Ishikawa (cell line): ENCODE data around the gene LHFPL2.

Source experiments
- CEBPB ChIP-seq: IDR thresholded peaks from 2 replicates; pipeline ENCODE4 v1.6.1; 2012
- CREB1 ChIP-seq: IDR thresholded peaks from 2 replicates; pipeline ENCODE4 v1.6.1; 2012; ENCODE audit warnings: low read depth
- EGR1 ChIP-seq: IDR thresholded peaks from 2 replicates; pipeline ENCODE4 v1.6.1; 2012
- EP300 ChIP-seq: IDR thresholded peaks from 2 replicates; pipeline ENCODE4 v1.6.1; 2012; ENCODE audit warnings: borderline replicate concordance
- FOXM1 ChIP-seq: IDR thresholded peaks from 2 replicates; pipeline ENCODE4 v1.6.1; 2012; ENCODE audit warnings: low read depth, borderline replicate concordance
- MAX ChIP-seq: IDR thresholded peaks from 2 replicates; pipeline ENCODE4 v1.6.1; 2012
- NFIC ChIP-seq: IDR thresholded peaks from 2 replicates; pipeline ENCODE4 v1.6.1; 2012
- RAD21 ChIP-seq: IDR thresholded peaks from 2 replicates; pipeline ENCODE4 v1.6.1; 2012; ENCODE audit warnings: low read depth
- TAF1 ChIP-seq: IDR thresholded peaks from 2 replicates; pipeline ENCODE4 v1.6.1; 2012; ENCODE audit warnings: low read depth, mild to moderate bottlenecking
- TCF12 ChIP-seq: IDR thresholded peaks from 2 replicates; pipeline ENCODE4 v1.6.1; 2012; ENCODE audit warnings: low read depth
- TEAD4 ChIP-seq: IDR thresholded peaks from 2 replicates; pipeline ENCODE4 v1.6.1; 2012
- YY1 ChIP-seq: IDR thresholded peaks from 2 replicates; pipeline ENCODE4 v1.6.1; 2012; ENCODE audit warnings: low read depth
- ZBTB7A ChIP-seq: IDR thresholded peaks from 2 replicates; pipeline ENCODE4 v1.6.1; 2012; ENCODE audit warnings: low read depth
- TF ChIP-seq, protein P1 (sequence below): IDR thresholded peaks from 2 replicates; pipeline ENCODE4 v1.6.1; 2012
- TF ChIP-seq, protein P2 (sequence below): IDR thresholded peaks from 2 replicates; pipeline ENCODE4 v1.6.1; 2012; ENCODE audit warnings: low read depth, mild to moderate bottlenecking

Gene LHFPL2

GRCh38 chr5:78594021-78594420, 54.6 kb downstream of the LHFPL2 start:
- TF ChIP-seq RAD21 (no peak), TCF12 (no peak), CEBPB (no peak), FOXM1 (no peak), CREB1 (no peak), TAF1 (no peak), NFIC (no peak), MAX (no peak), EGR1 (no peak), EP300 (no peak), ZBTB7A (no peak), YY1 (no peak), TEAD4 (no peak)
- TF ChIP-seq, protein P1, sequence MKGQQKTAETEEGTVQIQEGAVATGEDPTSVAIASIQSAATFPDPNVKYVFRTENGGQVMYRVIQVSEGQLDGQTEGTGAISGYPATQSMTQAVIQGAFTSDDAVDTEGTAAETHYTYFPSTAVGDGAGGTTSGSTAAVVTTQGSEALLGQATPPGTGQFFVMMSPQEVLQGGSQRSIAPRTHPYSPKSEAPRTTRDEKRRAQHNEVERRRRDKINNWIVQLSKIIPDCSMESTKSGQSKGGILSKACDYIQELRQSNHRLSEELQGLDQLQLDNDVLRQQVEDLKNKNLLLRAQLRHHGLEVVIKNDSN = no peak

GRCh38 chr5:78593465-78593864, 55.1 kb downstream of the LHFPL2 start:
- TF ChIP-seq CREB1 = no peak
- no peak for TF ChIP-seq TCF12
- no peak for TF ChIP-seq CEBPB
- no peak for TF ChIP-seq ZBTB7A
- no peak for TF ChIP-seq FOXM1
- TF ChIP-seq TEAD4 = no peak
- TF ChIP-seq EGR1 = no peak
- TF ChIP-seq, protein P1 = no peak

DNA sequence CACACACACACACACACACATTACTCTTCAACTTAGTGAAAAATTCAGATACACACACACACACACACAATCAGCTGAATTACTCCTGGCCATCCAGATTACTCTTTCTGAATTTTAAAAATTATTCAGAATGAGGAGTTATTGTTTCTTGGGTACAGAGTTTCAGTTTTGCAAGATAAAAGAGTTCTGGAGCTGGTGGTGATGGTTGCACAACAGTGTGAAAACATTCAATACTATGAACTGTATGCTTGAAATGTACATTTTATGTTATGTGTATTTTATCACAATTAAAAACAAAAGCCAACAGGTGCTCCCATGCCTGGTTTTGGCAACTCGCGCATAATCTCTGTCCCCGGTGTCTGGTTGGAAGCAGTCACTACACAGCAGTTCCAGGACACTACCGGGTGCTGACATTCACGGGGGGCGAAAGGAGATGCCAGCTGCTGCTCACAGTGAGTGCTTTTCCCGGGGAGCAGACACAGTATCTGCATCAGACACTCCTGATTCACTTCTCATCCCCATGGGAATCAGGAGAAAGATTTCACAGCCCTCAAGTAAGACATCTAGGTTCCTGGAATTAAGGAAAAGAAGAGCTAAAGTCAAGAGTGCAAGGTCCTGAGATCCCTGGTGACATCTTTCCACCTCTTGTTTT, 55.7 kb downstream of the LHFPL2 start:
- TF ChIP-seq EGR1 = no peak
- no peak for TF ChIP-seq FOXM1
- TF ChIP-seq CEBPB = no peak
- TF ChIP-seq, protein P2, sequence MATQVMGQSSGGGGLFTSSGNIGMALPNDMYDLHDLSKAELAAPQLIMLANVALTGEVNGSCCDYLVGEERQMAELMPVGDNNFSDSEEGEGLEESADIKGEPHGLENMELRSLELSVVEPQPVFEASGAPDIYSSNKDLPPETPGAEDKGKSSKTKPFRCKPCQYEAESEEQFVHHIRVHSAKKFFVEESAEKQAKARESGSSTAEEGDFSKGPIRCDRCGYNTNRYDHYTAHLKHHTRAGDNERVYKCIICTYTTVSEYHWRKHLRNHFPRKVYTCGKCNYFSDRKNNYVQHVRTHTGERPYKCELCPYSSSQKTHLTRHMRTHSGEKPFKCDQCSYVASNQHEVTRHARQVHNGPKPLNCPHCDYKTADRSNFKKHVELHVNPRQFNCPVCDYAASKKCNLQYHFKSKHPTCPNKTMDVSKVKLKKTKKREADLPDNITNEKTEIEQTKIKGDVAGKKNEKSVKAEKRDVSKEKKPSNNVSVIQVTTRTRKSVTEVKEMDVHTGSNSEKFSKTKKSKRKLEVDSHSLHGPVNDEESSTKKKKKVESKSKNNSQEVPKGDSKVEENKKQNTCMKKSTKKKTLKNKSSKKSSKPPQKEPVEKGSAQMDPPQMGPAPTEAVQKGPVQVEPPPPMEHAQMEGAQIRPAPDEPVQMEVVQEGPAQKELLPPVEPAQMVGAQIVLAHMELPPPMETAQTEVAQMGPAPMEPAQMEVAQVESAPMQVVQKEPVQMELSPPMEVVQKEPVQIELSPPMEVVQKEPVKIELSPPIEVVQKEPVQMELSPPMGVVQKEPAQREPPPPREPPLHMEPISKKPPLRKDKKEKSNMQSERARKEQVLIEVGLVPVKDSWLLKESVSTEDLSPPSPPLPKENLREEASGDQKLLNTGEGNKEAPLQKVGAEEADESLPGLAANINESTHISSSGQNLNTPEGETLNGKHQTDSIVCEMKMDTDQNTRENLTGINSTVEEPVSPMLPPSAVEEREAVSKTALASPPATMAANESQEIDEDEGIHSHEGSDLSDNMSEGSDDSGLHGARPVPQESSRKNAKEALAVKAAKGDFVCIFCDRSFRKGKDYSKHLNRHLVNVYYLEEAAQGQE = no peak
- TF ChIP-seq NFIC = no peak
- no peak for TF ChIP-seq MAX
- no peak for TF ChIP-seq TAF1
- no peak for TF ChIP-seq RAD21
- TF ChIP-seq ZBTB7A = no peak
- TF ChIP-seq CREB1 = no peak
- TF ChIP-seq TCF12 = no peak
- TF ChIP-seq, protein P1 = no peak
- no peak for TF ChIP-seq EP300
- TF ChIP-seq YY1 = no peak
- no peak for TF ChIP-seq TEAD4

DNA sequence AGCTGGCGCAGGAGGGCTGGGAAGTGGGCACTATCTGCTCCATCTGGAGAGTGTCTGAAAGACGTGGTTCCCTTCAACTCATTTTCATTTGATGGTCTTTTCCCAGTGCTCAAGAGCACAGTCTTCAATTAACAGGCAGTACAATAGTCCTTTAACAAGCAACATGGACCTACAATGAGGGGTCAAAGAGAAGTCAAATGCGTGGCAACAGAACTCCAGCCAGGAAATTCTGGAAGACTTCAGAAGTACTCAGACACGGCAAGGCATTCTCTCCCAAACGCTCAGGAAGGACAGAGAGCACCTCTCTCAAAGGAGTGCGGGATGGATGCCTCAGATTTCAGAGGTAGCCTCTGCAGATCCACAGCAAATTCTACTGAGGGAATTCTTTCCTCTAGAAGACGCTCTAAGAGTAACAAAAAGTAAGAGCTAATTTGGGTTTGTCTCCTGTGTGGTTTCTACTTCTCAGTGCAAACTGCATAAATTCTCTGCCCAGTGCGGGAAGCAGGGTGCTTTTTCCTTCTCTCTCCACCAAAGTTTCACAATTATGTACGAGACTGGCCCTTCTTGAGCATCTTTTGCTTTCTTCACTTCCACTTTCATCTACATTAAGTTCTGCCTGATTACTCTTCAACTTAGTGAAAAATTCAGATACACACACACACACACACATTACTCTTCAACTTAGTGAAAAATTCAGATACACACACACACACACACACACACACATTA, 56.4 kb downstream of the LHFPL2 start:
- TF ChIP-seq CEBPB (no peak), TAF1 (no peak), RAD21 (no peak), NFIC (no peak), TEAD4 (no peak), FOXM1 (no peak), TCF12 (no peak), CREB1 (no peak), YY1 (no peak), ZBTB7A (no peak), MAX (no peak), EP300 (no peak), EGR1 (no peak)
- TF ChIP-seq, protein P1 = no peak
- TF ChIP-seq, protein P2 = no peak
